Activated T-cell treated with anti-CD3 and anti-CD28 coated beads for 4 hours (primary cell): ENCODE measurements around the gene LGALS9B.
"Not testable (repeated sequence)": the region's sequence is repeated elsewhere in the genome, so short reads cannot be mapped to it uniquely, and the experiment has no call there.

ENCODE experiments used
- DNase-seq: peaks from one replicate; pipeline ENCODE4 v3.0.0-alpha.2; 2020

LGALS9B gene

GRCh38 chr17:20466553-20466952, 786 bp downstream of the LGALS9B start:
- not testable (repeated sequence) for DNase-seq

GRCh38 chr17:20465535-20465934, 1.8 kb downstream of the LGALS9B start:
- not testable (repeated sequence) for DNase-seq

GRCh38 chr17:20464854-20465414, 2.4 kb downstream of the LGALS9B start:
- DNase-seq: not testable (repeated sequence)

- DNase-seq: not testable (repeated sequence)
Observed at GRCh38 chr17:20462158-20462557, 5.2 kb downstream of the LGALS9B start.

- DNase-seq: not testable (repeated sequence)
Observed at GRCh38 chr17:20457848-20458381, 9.4 kb downstream of the LGALS9B start.

- DNase-seq: not testable (repeated sequence)
Observed at GRCh38 chr17:20455106-20455505, 12.2 kb downstream of the LGALS9B start.

- DNase-seq: not testable (repeated sequence)
Observed at GRCh38 chr17:20453820-20454434, 13.4 kb downstream of the LGALS9B start.

GRCh38 chr17:20450852-20451251, 16.5 kb downstream of the LGALS9B start:
- DNase-seq: not testable (repeated sequence)

- DNase-seq: not testable (repeated sequence)
Observed at GRCh38 chr17:20447534-20448321, 19.6 kb downstream of the LGALS9B start.

- not testable (repeated sequence) for DNase-seq
Observed at GRCh38 chr17:20446895-20447294, 20.4 kb downstream of the LGALS9B start.

- not testable (repeated sequence) for DNase-seq
Observed at GRCh38 chr17:20444581-20445236, 22.6 kb downstream of the LGALS9B start.

- DNase-seq: not testable (repeated sequence)
Observed at GRCh38 chr17:20444173-20444572, 23.2 kb downstream of the LGALS9B start.

- DNase-seq: not testable (repeated sequence)
Observed at GRCh38 chr17:20443632-20444031, 23.7 kb downstream of the LGALS9B start.

GRCh38 chr17:20440665-20441064, 26.7 kb downstream of the LGALS9B start:
- DNase-seq: not testable (repeated sequence)

GRCh38 chr17:20435166-20435565, 32.2 kb downstream of the LGALS9B start:
- DNase-seq: not testable (repeated sequence)

- DNase-seq: not testable (repeated sequence)
Observed at GRCh38 chr17:20433382-20433781, 34.0 kb downstream of the LGALS9B start.

- not testable (repeated sequence) for DNase-seq
Observed at GRCh38 chr17:20427264-20427663, 40.1 kb downstream of the LGALS9B start.

- not testable (repeated sequence) for DNase-seq
Observed at GRCh38 chr17:20422826-20423225, 44.5 kb downstream of the LGALS9B start.

GRCh38 chr17:20418838-20419237, 48.5 kb downstream of the LGALS9B start:
- not testable (repeated sequence) for DNase-seq

- DNase-seq: not testable (repeated sequence)
Observed at GRCh38 chr17:20417492-20418080, 49.8 kb downstream of the LGALS9B start.

GRCh38 chr17:20416381-20416911, 50.9 kb downstream of the LGALS9B start:
- not testable (repeated sequence) for DNase-seq

GRCh38 chr17:20415479-20415878, 51.9 kb downstream of the LGALS9B start:
- not testable (repeated sequence) for DNase-seq
